SK-N-SH (cell line): ENCODE data around the gene SLC34A1. TPM values are rescaled to one million over a fixed set of nuclear protein-coding genes. Genes with fewer than 3 reads are reported as not detected.

Experiments
- CHD2 ChIP-seq: fragments of 150-350 bp; IDR thresholded peaks from 2 replicates; pipeline ENCODE4 v1.6.1; 2018; ENCODE audit warnings: low read length; ENCODE audit not compliant: partially characterized antibody
- ELF1 ChIP-seq: IDR thresholded peaks from 2 replicates; pipeline ENCODE4 v1.4.0; 2012
- EZH2phosphoT487 ChIP-seq: fragments of 200-600 bp; sonication (generic); IDR thresholded peaks from 2 replicates; pipeline ENCODE4 v1.6.1; 2017; ENCODE audit warnings: low read depth, mixed run types, mild to moderate bottlenecking, antibody characterized with exemption, moderate library complexity, borderline replicate concordance
- FOSL2 ChIP-seq: IDR thresholded peaks from 2 replicates; pipeline ENCODE4 v1.4.0; 2012; ENCODE audit warnings: low read depth, mild to moderate bottlenecking, moderate library complexity, borderline replicate concordance
- FOXJ3 ChIP-seq: sonication (generic); formaldehyde crosslinking; IDR thresholded peaks from 2 replicates; pipeline ENCODE4 v1.5.1; 2020; ENCODE audit warnings: mild to moderate bottlenecking, missing genetic modification reagents
- GABPA ChIP-seq: IDR thresholded peaks from 2 replicates; pipeline ENCODE4 v1.4.0; 2012; ENCODE audit warnings: low read depth, mild to moderate bottlenecking
- GATA2 ChIP-seq: sonication (generic); formaldehyde crosslinking; IDR thresholded peaks from 2 replicates; pipeline ENCODE4 v1.5.0; 2020; ENCODE audit warnings: mild to moderate bottlenecking, missing genetic modification reagents
- JUND ChIP-seq: IDR thresholded peaks from 2 replicates; pipeline ENCODE4 v1.4.0; 2012
- MEF2A ChIP-seq: IDR thresholded peaks from 2 replicates; pipeline ENCODE4 v1.4.0; 2012; ENCODE audit warnings: low read depth, borderline replicate concordance
- MXI1 ChIP-seq: IDR thresholded peaks from 2 replicates; pipeline ENCODE4 v1.6.1; 2012; ENCODE audit warnings: mild to moderate bottlenecking, low read depth, low read length, improper control_type of control experiment
- NFIC ChIP-seq: IDR thresholded peaks from 2 replicates; pipeline ENCODE4 v1.4.0; 2012; ENCODE audit warnings: borderline replicate concordance
- NRF1 ChIP-seq: IDR thresholded peaks from 2 replicates; pipeline ENCODE4 v1.6.1; 2012; ENCODE audit warnings: low read depth, mild to moderate bottlenecking, low read length
- POLR2AphosphoS5 ChIP-seq: IDR thresholded peaks from 2 replicates; pipeline ENCODE4 v1.6.1; 2012; ENCODE audit warnings: low read depth, low read length
- RFX5 ChIP-seq: IDR thresholded peaks from 2 replicates; pipeline ENCODE4 v1.6.1; 2012; ENCODE audit warnings: mild to moderate bottlenecking, improper control_type of control experiment, low read length
- RXRA ChIP-seq: IDR thresholded peaks from 2 replicates; pipeline ENCODE4 v1.4.0; 2012; ENCODE audit warnings: low read depth, mild to moderate bottlenecking, borderline replicate concordance
- SMC3 ChIP-seq: IDR thresholded peaks from 2 replicates; pipeline ENCODE4 v1.6.1; 2012; ENCODE audit warnings: low read depth, low read length, improper control_type of control experiment
- TAF1 ChIP-seq: IDR thresholded peaks from 2 replicates; pipeline ENCODE4 v1.6.1; 2012; ENCODE audit warnings: low read depth, mild to moderate bottlenecking, low read length, moderate library complexity, borderline replicate concordance
- TCF12 ChIP-seq: IDR thresholded peaks from 2 replicates; pipeline ENCODE4 v1.4.0; 2012
- TEAD4 ChIP-seq: IDR thresholded peaks from 2 replicates; pipeline ENCODE4 v1.4.0; 2012; ENCODE audit warnings: mild to moderate bottlenecking, borderline replicate concordance; ENCODE audit not compliant: insufficient read depth
- YY1 ChIP-seq: IDR thresholded peaks from 2 replicates; pipeline ENCODE4 v1.4.0; 2012; ENCODE audit warnings: low read depth, mild to moderate bottlenecking
- polyA plus RNA-seq, 3 experiments: library from polyadenylated mRNA; depleted of rRNA; stranded (reverse); fragments of >200 nt; gene quantifications; 2 replicates each; pipeline ENCODE4 v1.2.3, GENCODE V29; 2012
- TF ChIP-seq, protein P1 (sequence below): IDR thresholded peaks from 2 replicates; pipeline ENCODE4 v1.4.0; 2012; ENCODE audit warnings: low read depth, borderline replicate concordance
- TF ChIP-seq, protein P2 (sequence below): IDR thresholded peaks from 2 replicates; pipeline ENCODE4; 2012
- TF ChIP-seq, protein P3 (sequence below): IDR thresholded peaks from 2 replicates; pipeline ENCODE4 v1.4.0; 2012; ENCODE audit warnings: low read depth
- TF ChIP-seq, protein P4 (sequence below): fragments of 200-600 bp; sonication (generic); IDR thresholded peaks from 2 replicates; pipeline ENCODE4 v1.6.1; 2017; ENCODE audit warnings: antibody characterized with exemption, mild to moderate bottlenecking, moderate library complexity
- TF ChIP-seq, protein P5 (sequence below): IDR thresholded peaks from 2 replicates; pipeline ENCODE4 v1.4.0; 2012; ENCODE audit warnings: low read depth, borderline replicate concordance
- TF ChIP-seq, protein P6 (sequence below): fragments of 150-350 bp; IDR thresholded peaks from 2 replicates; pipeline ENCODE4 v1.6.1; 2016; ENCODE audit warnings: mild to moderate bottlenecking, low read depth, low read length

SLC34A1 gene
- polyA plus RNA-seq, 1 of the 3 experiments (the other 2 are of a cell fraction): 0.03 TPM

DNA sequence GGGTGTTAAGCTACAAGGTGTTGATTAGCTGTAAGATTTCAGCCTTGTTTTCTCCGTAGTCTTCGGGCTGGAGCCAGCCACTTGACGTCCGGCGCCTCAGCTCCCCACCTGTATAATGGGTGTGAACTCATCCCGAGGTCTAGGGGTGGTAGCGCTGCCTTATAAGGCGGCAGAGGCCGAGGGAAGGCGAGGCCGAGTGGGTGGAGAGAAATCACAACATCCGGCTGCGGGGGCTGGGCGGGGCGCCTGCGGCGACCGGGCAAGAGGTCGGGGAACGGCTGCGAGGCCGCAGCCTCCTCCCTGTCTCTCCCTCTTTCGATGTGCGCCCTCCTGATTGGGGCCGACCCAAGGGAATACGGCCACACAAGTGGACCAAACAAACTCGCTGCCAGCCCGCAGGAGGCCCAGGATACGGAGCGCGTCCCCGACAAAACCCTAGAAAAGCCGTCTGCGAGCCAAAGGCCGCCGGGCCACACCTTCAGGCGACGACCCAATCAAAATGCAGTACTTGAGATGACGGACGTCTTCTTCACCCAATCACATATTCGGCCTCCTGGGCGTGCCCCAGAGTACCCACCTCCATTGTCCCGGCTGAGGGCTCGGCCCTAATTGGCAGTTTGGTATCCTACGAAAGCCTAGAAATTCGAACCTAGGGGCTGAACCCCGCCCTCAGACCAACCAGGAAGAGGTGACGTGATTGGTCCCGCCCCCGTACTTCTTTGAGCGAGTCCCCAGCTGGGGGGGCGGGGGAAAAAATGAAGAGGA, 41.7 kb downstream of the SLC34A1 start (continued):
- TF ChIP-seq, protein P1, sequence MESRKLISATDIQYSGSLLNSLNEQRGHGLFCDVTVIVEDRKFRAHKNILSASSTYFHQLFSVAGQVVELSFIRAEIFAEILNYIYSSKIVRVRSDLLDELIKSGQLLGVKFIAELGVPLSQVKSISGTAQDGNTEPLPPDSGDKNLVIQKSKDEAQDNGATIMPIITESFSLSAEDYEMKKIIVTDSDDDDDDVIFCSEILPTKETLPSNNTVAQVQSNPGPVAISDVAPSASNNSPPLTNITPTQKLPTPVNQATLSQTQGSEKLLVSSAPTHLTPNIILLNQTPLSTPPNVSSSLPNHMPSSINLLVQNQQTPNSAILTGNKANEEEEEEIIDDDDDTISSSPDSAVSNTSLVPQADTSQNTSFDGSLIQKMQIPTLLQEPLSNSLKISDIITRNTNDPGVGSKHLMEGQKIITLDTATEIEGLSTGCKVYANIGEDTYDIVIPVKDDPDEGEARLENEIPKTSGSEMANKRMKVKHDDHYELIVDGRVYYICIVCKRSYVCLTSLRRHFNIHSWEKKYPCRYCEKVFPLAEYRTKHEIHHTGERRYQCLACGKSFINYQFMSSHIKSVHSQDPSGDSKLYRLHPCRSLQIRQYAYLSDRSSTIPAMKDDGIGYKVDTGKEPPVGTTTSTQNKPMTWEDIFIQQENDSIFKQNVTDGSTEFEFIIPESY: no peak
- TF ChIP-seq FOXJ3 (CRISPR knock-in tag) (no peak), JUND (no peak), POLR2AphosphoS5 (peak; percentile 71), RFX5 (peak; percentile 76), MEF2A (no peak), RXRA (no peak), TCF12 (no peak), GATA2 (CRISPR knock-in tag) (no peak), FOSL2 (no peak), SMC3 (no peak), GABPA (peak; percentile 67), TAF1 (peak; percentile 61; the same call in 1 of the 2 replicates), EZH2phosphoT487 (no peak), MXI1 (peak; percentile 22; the same call in 1 of the 2 replicates), CHD2 (peak; percentile 64), TEAD4 (no peak), NFIC (peak; percentile 16; the same call in 1 of the 2 replicates), NRF1 (no peak), ELF1 (peak; percentile 73; the same call in 1 of the 2 replicates), YY1 (no peak)
- TF ChIP-seq, protein P2, sequence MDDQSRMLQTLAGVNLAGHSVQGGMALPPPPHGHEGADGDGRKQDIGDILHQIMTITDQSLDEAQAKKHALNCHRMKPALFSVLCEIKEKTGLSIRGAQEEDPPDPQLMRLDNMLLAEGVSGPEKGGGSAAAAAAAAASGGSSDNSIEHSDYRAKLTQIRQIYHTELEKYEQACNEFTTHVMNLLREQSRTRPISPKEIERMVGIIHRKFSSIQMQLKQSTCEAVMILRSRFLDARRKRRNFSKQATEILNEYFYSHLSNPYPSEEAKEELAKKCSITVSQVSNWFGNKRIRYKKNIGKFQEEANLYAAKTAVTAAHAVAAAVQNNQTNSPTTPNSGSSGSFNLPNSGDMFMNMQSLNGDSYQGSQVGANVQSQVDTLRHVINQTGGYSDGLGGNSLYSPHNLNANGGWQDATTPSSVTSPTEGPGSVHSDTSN: peak; percentile 99
- TF ChIP-seq, protein P3, sequence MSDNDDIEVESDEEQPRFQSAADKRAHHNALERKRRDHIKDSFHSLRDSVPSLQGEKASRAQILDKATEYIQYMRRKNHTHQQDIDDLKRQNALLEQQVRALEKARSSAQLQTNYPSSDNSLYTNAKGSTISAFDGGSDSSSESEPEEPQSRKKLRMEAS: no peak; the same call in 1 of the 2 replicates
- TF ChIP-seq, protein P4, sequence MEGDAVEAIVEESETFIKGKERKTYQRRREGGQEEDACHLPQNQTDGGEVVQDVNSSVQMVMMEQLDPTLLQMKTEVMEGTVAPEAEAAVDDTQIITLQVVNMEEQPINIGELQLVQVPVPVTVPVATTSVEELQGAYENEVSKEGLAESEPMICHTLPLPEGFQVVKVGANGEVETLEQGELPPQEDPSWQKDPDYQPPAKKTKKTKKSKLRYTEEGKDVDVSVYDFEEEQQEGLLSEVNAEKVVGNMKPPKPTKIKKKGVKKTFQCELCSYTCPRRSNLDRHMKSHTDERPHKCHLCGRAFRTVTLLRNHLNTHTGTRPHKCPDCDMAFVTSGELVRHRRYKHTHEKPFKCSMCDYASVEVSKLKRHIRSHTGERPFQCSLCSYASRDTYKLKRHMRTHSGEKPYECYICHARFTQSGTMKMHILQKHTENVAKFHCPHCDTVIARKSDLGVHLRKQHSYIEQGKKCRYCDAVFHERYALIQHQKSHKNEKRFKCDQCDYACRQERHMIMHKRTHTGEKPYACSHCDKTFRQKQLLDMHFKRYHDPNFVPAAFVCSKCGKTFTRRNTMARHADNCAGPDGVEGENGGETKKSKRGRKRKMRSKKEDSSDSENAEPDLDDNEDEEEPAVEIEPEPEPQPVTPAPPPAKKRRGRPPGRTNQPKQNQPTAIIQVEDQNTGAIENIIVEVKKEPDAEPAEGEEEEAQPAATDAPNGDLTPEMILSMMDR: no peak
- TF ChIP-seq, protein P5, sequence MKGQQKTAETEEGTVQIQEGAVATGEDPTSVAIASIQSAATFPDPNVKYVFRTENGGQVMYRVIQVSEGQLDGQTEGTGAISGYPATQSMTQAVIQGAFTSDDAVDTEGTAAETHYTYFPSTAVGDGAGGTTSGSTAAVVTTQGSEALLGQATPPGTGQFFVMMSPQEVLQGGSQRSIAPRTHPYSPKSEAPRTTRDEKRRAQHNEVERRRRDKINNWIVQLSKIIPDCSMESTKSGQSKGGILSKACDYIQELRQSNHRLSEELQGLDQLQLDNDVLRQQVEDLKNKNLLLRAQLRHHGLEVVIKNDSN: no peak
- TF ChIP-seq, protein P6, sequence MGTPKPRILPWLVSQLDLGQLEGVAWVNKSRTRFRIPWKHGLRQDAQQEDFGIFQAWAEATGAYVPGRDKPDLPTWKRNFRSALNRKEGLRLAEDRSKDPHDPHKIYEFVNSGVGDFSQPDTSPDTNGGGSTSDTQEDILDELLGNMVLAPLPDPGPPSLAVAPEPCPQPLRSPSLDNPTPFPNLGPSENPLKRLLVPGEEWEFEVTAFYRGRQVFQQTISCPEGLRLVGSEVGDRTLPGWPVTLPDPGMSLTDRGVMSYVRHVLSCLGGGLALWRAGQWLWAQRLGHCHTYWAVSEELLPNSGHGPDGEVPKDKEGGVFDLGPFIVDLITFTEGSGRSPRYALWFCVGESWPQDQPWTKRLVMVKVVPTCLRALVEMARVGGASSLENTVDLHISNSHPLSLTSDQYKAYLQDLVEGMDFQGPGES: peak; percentile 69
